Measurements from ENCODE around the gene CBLIF. TPM values are rescaled to one million over a fixed set of nuclear protein-coding genes. Genes with fewer than 3 reads are reported as not detected.
"Not testable (repeated sequence)": the region's sequence is repeated elsewhere in the genome, so short reads cannot be mapped to it uniquely, and the experiment has no call there.

CBLIF gene
- total RNA-seq, 1 experiment from 2014 or later = not detected

GRCh38 chr11:59854871-59855270, 9.6 kb upstream of the CBLIF start:
- in situ Hi-C loops (cut with HindIII; ENCODE audit: low pct_unique_long_range_greater_than_20kb, low sequenced_read_pairs) (no loop called here), intact Hi-C loops (cut with micrococcal nuclease; ENCODE audit: unreplicated experiment) (no loop called here)
- BruUV-seq (replicated peaks) = no TSS peak
- Histone ChIP-seq H3K27me3 (ENCODE audit: control insufficient read depth, insufficient read depth, low read length) (no peaks in the 10 kb centered on the region), H3K9me3 (ENCODE audit: control insufficient read depth, insufficient read depth, low read depth, low read length) (no peaks in the 10 kb centered on the region), H3K4me1 (ENCODE audit: control insufficient read depth, insufficient read depth, low read length) (peaks cover 6% of the 10 kb centered on the region; the same call in 1 of the 2 replicates), H3K4me3 (ENCODE audit: low read depth in 2 of 2, low read length in 2 of 2) (no peak overlapping the region), H3K36me3 (ENCODE audit: control insufficient read depth, insufficient read depth, low read length) (no peaks in the 10 kb centered on the region), H3K27ac (ENCODE audit: low read length) (no peak overlapping the region)
- no peak for ATAC-seq
- ChIA-PET CTCF (no interaction called here), POLR2A (no interaction called here)
- DNase-seq (ENCODE audit: low read depth, low spot score) = no peak
- TF ChIP-seq SIN3A (IDR thresholded peaks at IDR 0.05; ENCODE audit: borderline replicate concordance, insufficient read depth, low read depth, low read length) (no peak), CTCF (IDR thresholded peaks at IDR 0.05) (no peak), REST (IDR thresholded peaks at IDR 0.05; ENCODE audit: insufficient read depth in 1 of 2, low read depth in 2 of 2, low read length in 1 of 2) (no peak), TCF7L2 (IDR thresholded peaks at IDR 0.05; ENCODE audit: low read depth, low read length) (no peak), POLR2AphosphoS5 (IDR thresholded peaks at IDR 0.05; ENCODE audit: low read depth, low read length) (no peak)

GRCh38 chr11:59851416-59851815, 6.1 kb upstream of the CBLIF start:
- BruUV-seq (replicated peaks); CTCF ChIA-PET; H3K36me3 ChIP-seq (ENCODE audit: control insufficient read depth, insufficient read depth, low read length); H3K4me3 ChIP-seq (ENCODE audit: low read depth in 2 of 2, low read length in 2 of 2); H3K27ac ChIP-seq (ENCODE audit: low read length); H3K27me3 ChIP-seq (ENCODE audit: control insufficient read depth, insufficient read depth, low read length); intact Hi-C loops (cut with micrococcal nuclease; ENCODE audit: unreplicated experiment); ATAC-seq; POLR2A ChIA-PET; DNase-seq (ENCODE audit: low read depth, low spot score); H3K9me3 ChIP-seq (ENCODE audit: control insufficient read depth, insufficient read depth, low read depth, low read length); in situ Hi-C loops (cut with HindIII; ENCODE audit: low pct_unique_long_range_greater_than_20kb, low sequenced_read_pairs); H3K4me1 ChIP-seq (ENCODE audit: control insufficient read depth, insufficient read depth, low read length): not testable (repeated sequence)

GRCh38 chr11:59849551-59849950, 4.3 kb upstream of the CBLIF start:
- H3K27me3 ChIP-seq (ENCODE audit: control insufficient read depth, insufficient read depth, low read length); H3K36me3 ChIP-seq (ENCODE audit: control insufficient read depth, insufficient read depth, low read length); H3K4me3 ChIP-seq (ENCODE audit: low read depth in 2 of 2, low read length in 2 of 2); H3K9me3 ChIP-seq (ENCODE audit: control insufficient read depth, insufficient read depth, low read depth, low read length); DNase-seq (ENCODE audit: low read depth, low spot score); BruUV-seq (replicated peaks); POLR2A ChIA-PET; H3K4me1 ChIP-seq (ENCODE audit: control insufficient read depth, insufficient read depth, low read length); intact Hi-C loops (cut with micrococcal nuclease; ENCODE audit: unreplicated experiment); CTCF ChIA-PET; H3K27ac ChIP-seq (ENCODE audit: low read length); in situ Hi-C loops (cut with HindIII; ENCODE audit: low pct_unique_long_range_greater_than_20kb, low sequenced_read_pairs); ATAC-seq: not testable (repeated sequence)
